IMR-90 (cell line): Measurements from ENCODE around the gene SFTPD. TPM values are rescaled to one million over a fixed set of nuclear protein-coding genes. Genes with fewer than 3 reads are reported as not detected.

Experiments used
- ATAC-seq: fragments of 200-7000 bp; cut with Tn5 transposase; 2 replicates; pipeline ENCODE4 v1.9.1; 2020; ENCODE audit warnings: low read depth, mild to moderate bottlenecking, moderate library complexity
- BruUV-seq: library from RNA; stranded (reverse); fragments of 400-500 nt; replicated peaks from 2 replicates; lab custom pipeline; 2021; lab: Mats Ljungman, UMichigan
- CTCF ChIA-PET: fragments of 300-600 bp; formaldehyde crosslinking; extraction: SDS; loops from one replicate; lab custom pipeline; 2021; ENCODE audit warnings: antibody characterized with exemption; lab: Yijun Ruan, JAX
- POLR2A ChIA-PET: fragments of 300-600 bp; sonication (Branson Sonifier 250); formaldehyde crosslinking; loops from one replicate; lab custom pipeline; 2022; ENCODE audit warnings: antibody characterized with exemption; ENCODE audit not compliant: unreplicated experiment; lab: Charles Lee
- DNase-seq: peaks from one replicate; pipeline ENCODE4 v3.0.0; 2013
- H2AFZ ChIP-seq: replicated peaks from 2 replicates; pipeline ENCODE3; 2013; ENCODE audit warnings: low read length, mild to moderate bottlenecking; ENCODE audit not compliant: poor library complexity
- H2AK5ac ChIP-seq: 2 replicates; pipeline ENCODE4 v1.6.1; 2013; ENCODE audit warnings: low read depth, low read length, inconsistent platforms
- H2AK9ac ChIP-seq: replicated peaks from 2 replicates; pipeline ENCODE3; 2013; ENCODE audit warnings: mild to moderate bottlenecking, low read depth, low read length, moderate library complexity; ENCODE audit not compliant: poor library complexity
- H2BK120ac ChIP-seq: 2 replicates; pipeline ENCODE4 v1.6.1; 2013; ENCODE audit warnings: low read depth, low read length, inconsistent platforms
- H2BK15ac ChIP-seq: 3 replicates; pipeline ENCODE4 v1.6.1; 2013; ENCODE audit warnings: low read depth, low read length, inconsistent platforms
- H2BK20ac ChIP-seq: 2 replicates; pipeline ENCODE4 v1.6.1; 2013; ENCODE audit warnings: low read depth, mild to moderate bottlenecking, inconsistent platforms, low read length, moderate library complexity
- H2BK5ac ChIP-seq: 2 replicates; pipeline ENCODE4 v1.6.1; 2013; ENCODE audit warnings: mild to moderate bottlenecking, low read depth, low read length, inconsistent platforms; ENCODE audit not compliant: poor library complexity, severe bottlenecking
- H3K14ac ChIP-seq: replicated peaks from 2 replicates; pipeline ENCODE4 v1.6.1; 2013; ENCODE audit warnings: low read depth, low read length, inconsistent platforms
- H3K18ac ChIP-seq: 2 replicates; pipeline ENCODE4 v1.6.1; 2013; ENCODE audit warnings: low read depth, low read length, control low read depth
- H3K23ac ChIP-seq: 2 replicates; pipeline ENCODE4 v1.6.1; 2013; ENCODE audit warnings: low read depth, low read length, inconsistent platforms
- H3K27ac ChIP-seq: 2 replicates; pipeline ENCODE4 v1.5.1; 2013; ENCODE audit warnings: mild to moderate bottlenecking, control low read depth, low read length; ENCODE audit not compliant: insufficient read depth
- H3K27me3 ChIP-seq: 2 replicates; pipeline ENCODE4 v1.6.1; 2013; ENCODE audit warnings: low read length; ENCODE audit not compliant: control insufficient read depth, insufficient read depth
- H3K36me3 ChIP-seq: 2 replicates; pipeline ENCODE4 v1.6.1; 2013; ENCODE audit warnings: low read length, mixed read lengths; ENCODE audit not compliant: control insufficient read depth, insufficient read depth
- H3K4ac ChIP-seq: 2 replicates; pipeline ENCODE4 v1.6.1; 2013; ENCODE audit warnings: low read depth, low read length, inconsistent platforms
- H3K4me1 ChIP-seq: 2 replicates; pipeline ENCODE4 v1.6.1; 2013; ENCODE audit warnings: low read length, mixed read lengths; ENCODE audit not compliant: control insufficient read depth, insufficient read depth
- H3K4me2 ChIP-seq: 2 replicates; pipeline ENCODE4 v1.6.1; 2013; ENCODE audit warnings: low read depth, mild to moderate bottlenecking, control low read depth, low read length, moderate library complexity
- H3K4me3 ChIP-seq: 2 replicates; pipeline ENCODE4 v1.5.1; 2013; ENCODE audit warnings: low read depth, mild to moderate bottlenecking, control low read depth, low read length, moderate library complexity; ENCODE audit not compliant: insufficient read depth
- H3K56ac ChIP-seq: 2 replicates; pipeline ENCODE4 v1.6.1; 2013; ENCODE audit warnings: low read length, inconsistent platforms; ENCODE audit not compliant: insufficient read depth; ENCODE audit errors: extremely low read depth
- H3K79me1 ChIP-seq, 2 experiments: 2 replicates each; pipeline ENCODE4 v1.6.1; 2013; ENCODE audit warnings: low read length in 2 of 2, inconsistent platforms in 1 of 2, low read depth in 1 of 2
- H3K9ac ChIP-seq: 2 replicates; pipeline ENCODE4 v1.6.1; 2013; ENCODE audit warnings: low read depth, low read length, control low read depth
- H3K9me1 ChIP-seq: 2 replicates; pipeline ENCODE4 v1.6.1; 2013; ENCODE audit warnings: low read length, inconsistent platforms; ENCODE audit not compliant: insufficient read depth
- H3K9me3 ChIP-seq: 2 replicates; pipeline ENCODE4 v1.6.1; 2013; ENCODE audit warnings: low read length; ENCODE audit not compliant: control insufficient read depth, insufficient read depth
- H4K20me1 ChIP-seq: 2 replicates; pipeline ENCODE4 v1.6.1; 2013; ENCODE audit warnings: low read length, inconsistent platforms; ENCODE audit not compliant: insufficient read depth
- H4K5ac ChIP-seq: 2 replicates; pipeline ENCODE4 v1.6.1; 2013; ENCODE audit warnings: mild to moderate bottlenecking, low read depth, low read length, control low read depth
- H4K8ac ChIP-seq, 2 experiments: 2 replicates each; pipeline ENCODE4 v1.6.1; 2013; ENCODE audit warnings: low read depth in 2 of 2, low read length in 2 of 2, control low read depth in 1 of 2, inconsistent platforms in 1 of 2
- H4K91ac ChIP-seq: 2 replicates; pipeline ENCODE4 v1.6.1; 2013; ENCODE audit warnings: low read depth, low read length, inconsistent platforms; ENCODE audit not compliant: insufficient read depth
- MAFK ChIP-seq: IDR thresholded peaks from 2 replicates; pipeline ENCODE4 v1.6.1; 2012; ENCODE audit warnings: low read depth, low read length, improper control_type of control experiment
- RCOR1 ChIP-seq: IDR thresholded peaks from 2 replicates; pipeline ENCODE4 v1.6.1; 2012; ENCODE audit warnings: mild to moderate bottlenecking, low read length, improper control_type of control experiment; ENCODE audit not compliant: insufficient replicate concordance
- SMC3 ChIP-seq: fragments of 150-350 bp; IDR thresholded peaks from 2 replicates; pipeline ENCODE4 v1.6.1; 2016; ENCODE audit warnings: low read depth, mild to moderate bottlenecking, antibody characterized with exemption, low read length, moderate library complexity
- USF2 ChIP-seq: fragments of 150-350 bp; IDR thresholded peaks from 2 replicates; pipeline ENCODE4 v1.6.1; 2017; ENCODE audit warnings: mild to moderate bottlenecking, antibody characterized with exemption, low read length, low read depth
- WGBS, 2 experiments: methylation state at CpG; one replicate each; pipeline versions ENCODE4 v1.1.5 to v1.1.7; 2013; ENCODE audit warnings: missing lambda C conversion rate in 2 of 2; ENCODE audit not compliant: insufficient read length in 1 of 2; ENCODE audit errors: extremely low coverage in 2 of 2; 5-methylcytosine and 5-hydroxymethylcytosine counted together
- dilution Hi-C: fragments of 300-500 bp; cut with HindIII; formaldehyde crosslinking; loops from one replicate; pipeline ENCODE4 v1.14.3; 2018; ENCODE audit warnings: low sequenced_read_pairs; ENCODE audit not compliant: unreplicated experiment
- in situ Hi-C: fragments of 300-500 bp; cut with MboI; formaldehyde crosslinking; loops from 3 replicates; pipeline ENCODE4 v1.14.3; 2019; ENCODE audit warnings: low sequenced_read_pairs, inconsistent platforms, mixed read lengths
- intact Hi-C: fragments of 100-400 bp; cut with micrococcal nuclease; formaldehyde crosslinking; loops from 2 replicates; pipeline ENCODE4 v1.10.0; 2022
- polyA plus RNA-seq, 3 experiments: library from polyadenylated mRNA; depleted of rRNA; stranded (reverse); fragments of >200 nt; gene quantifications; 2 replicates each; pipeline ENCODE4 v1.2.3, GENCODE V29; 2012; ENCODE audit warnings: low replicate concordance in 1 of 3
- total RNA-seq: library from RNA; depleted of rRNA; stranded (reverse); fragments of >200 nt; gene quantifications from 2 replicates; pipeline ENCODE4 v1.2.3, GENCODE V29; 2012

SFTPD gene
- total and polyA plus RNA-seq, 2 of the 4 experiments (the other 2 are of a cell fraction), result not detected

DNA sequence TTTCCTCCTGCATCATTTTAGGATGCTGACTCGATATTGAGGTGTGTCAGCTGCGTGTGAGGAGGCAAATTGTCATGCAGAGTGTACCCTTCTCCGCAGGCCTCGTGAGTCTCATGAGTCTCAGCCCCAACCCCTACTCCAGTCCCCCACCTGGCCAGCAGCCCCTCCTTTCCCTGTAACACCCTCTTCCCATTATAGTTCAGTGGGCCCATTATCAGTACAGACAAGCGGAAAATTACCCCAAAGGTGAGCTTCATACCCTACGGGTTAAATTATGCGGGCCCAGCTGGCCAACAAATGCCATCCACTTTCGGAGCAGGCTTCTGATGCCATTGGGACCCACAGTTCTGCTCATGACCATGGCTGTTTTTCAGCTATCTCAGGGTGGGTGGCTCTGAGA lies 25.2 kb downstream of the SFTPD start:
- Histone ChIP-seq H3K27ac (no peak overlapping the region), H3K27me3 (peaks cover 6% of the 10 kb centered on the region), H3K4me1 (no peaks in the 10 kb centered on the region), H3K23ac (no peak overlapping the region), H3K56ac (no peak overlapping the region), H3K9ac (no peak overlapping the region), H4K20me1 (no peaks in the 10 kb centered on the region), H3K18ac (no peak overlapping the region), H3K4me2 (no peak overlapping the region), H4K91ac (no peak overlapping the region), H2AK5ac (no peak overlapping the region), H4K5ac (no peak overlapping the region), H3K36me3 (no peaks in the 10 kb centered on the region), H3K79me1 (no peaks in the 10 kb centered on the region), H2BK20ac (no peak overlapping the region), H2BK120ac (no peak overlapping the region), H3K4ac (no peak overlapping the region), H2AK9ac (no peak overlapping the region), H3K9me3 (no peaks in the 10 kb centered on the region), H2BK15ac (no peak overlapping the region), H3K4me3 (no peak overlapping the region), H4K8ac (no peak overlapping the region), H3K9me1 (no peaks in the 10 kb centered on the region), H2AFZ (no peak overlapping the region), H2BK5ac (no peak overlapping the region), H3K14ac (no peak overlapping the region)
- dilution Hi-C loops (no loop called here), intact Hi-C loops (no loop called here), in situ Hi-C loops (loop anchor here (10.0 kb wide), 1 partner anchor 549 kb away; no protein-coding TSS in a partner anchor)
- no peak for DNase-seq
- BruUV-seq, result no TSS peak
- ChIA-PET CTCF (no interaction called here), POLR2A (no interaction called here)
- TF ChIP-seq SMC3 (no peak), RCOR1 (no peak), MAFK (no peak), USF2 (no peak)
- no peak for ATAC-seq
- 88% methylated on average over 3 of the region's 8 CpGs; no CpG with 5 or more reads in 1 of the 2 experiments for WGBS, 2 experiments
